ENCODE measurements around the gene COQ9. TPM values are rescaled to one million over a fixed set of nuclear protein-coding genes. Genes with fewer than 3 reads are reported as not detected.
A peak's percentile ranks its signal among the peaks of the same experiment; 100 is the strongest.

Gene COQ9
- total RNA-seq, 1 experiment from 2014 or later: 80.8 TPM

GRCh38 chr16:57468346-57468745 lies 21.1 kb downstream of the COQ9 start:
- intact Hi-C loops (cut with micrococcal nuclease): no loop called here
- H3K4me3 Mint-ChIP-seq (ENCODE audit: unreplicated experiment): no peak overlapping the region
- H3K4me1 Mint-ChIP-seq (ENCODE audit: insufficient read depth, unreplicated experiment): peaks cover 7% of the 10 kb centered on the region
- POLR2A ChIA-PET: no interaction called here
- H3K9me3 Mint-ChIP-seq (ENCODE audit: unreplicated experiment): no peaks in the 10 kb centered on the region
- no TSS peak for BruUV-seq (replicated peaks)
- no peaks in the 10 kb centered on the region for H3K27me3 Mint-ChIP-seq (ENCODE audit: insufficient read depth, unreplicated experiment)
- CTCF ChIA-PET: no interaction called here
- H3K36me3 Mint-ChIP-seq (ENCODE audit: insufficient read depth, unreplicated experiment): peaks cover 64% of the 10 kb centered on the region
- TF ChIP-seq CTCF (IDR thresholded peaks at IDR 0.05; ENCODE audit: unreplicated experiment): no peak
- H3K27ac Mint-ChIP-seq (ENCODE audit: low read depth, unreplicated experiment): no peak overlapping the region
- no peak for DNase-seq (ENCODE audit: unreplicated experiment)

- no peak for DNase-seq (ENCODE audit: unreplicated experiment)
- peaks cover 64% of the 10 kb centered on the region for H3K36me3 Mint-ChIP-seq (ENCODE audit: insufficient read depth, unreplicated experiment)
- intact Hi-C loops (cut with micrococcal nuclease): no loop called here
- TF ChIP-seq CTCF (IDR thresholded peaks at IDR 0.05; ENCODE audit: unreplicated experiment): no peak
- H3K27me3 Mint-ChIP-seq (ENCODE audit: insufficient read depth, unreplicated experiment): no peaks in the 10 kb centered on the region
- no peak overlapping the region for H3K27ac Mint-ChIP-seq (ENCODE audit: low read depth, unreplicated experiment)
- ChIA-PET CTCF (interaction anchor here (1.5 kb wide), 1 partner anchor 107 kb away, joined by 3 read pairs; no protein-coding TSS in a partner anchor), POLR2A (no interaction called here)
- no peak overlapping the region for H3K4me3 Mint-ChIP-seq (ENCODE audit: unreplicated experiment)
- peaks cover 7% of the 10 kb centered on the region for H3K4me1 Mint-ChIP-seq (ENCODE audit: insufficient read depth, unreplicated experiment)
- no TSS peak for BruUV-seq (replicated peaks)
- no peaks in the 10 kb centered on the region for H3K9me3 Mint-ChIP-seq (ENCODE audit: unreplicated experiment)
Observed at GRCh38 chr16:57469046-57469445, 21.8 kb downstream of the COQ9 start.

- CTCF ChIA-PET: interaction anchor here (1.5 kb wide), 1 partner anchor 106 kb away, joined by 3 read pairs; no protein-coding TSS in a partner anchor
- peaks cover 56% of the 10 kb centered on the region for H3K36me3 Mint-ChIP-seq (ENCODE audit: insufficient read depth, unreplicated experiment)
- no peaks in the 10 kb centered on the region for H3K27me3 Mint-ChIP-seq (ENCODE audit: insufficient read depth, unreplicated experiment)
- peak; percentile 65 for DNase-seq (ENCODE audit: unreplicated experiment)
- peaks cover 2% of the 10 kb centered on the region for H3K4me1 Mint-ChIP-seq (ENCODE audit: insufficient read depth, unreplicated experiment)
- BruUV-seq (replicated peaks): no TSS peak
- POLR2A ChIA-PET: no interaction called here
- TF ChIP-seq CTCF (IDR thresholded peaks at IDR 0.05; ENCODE audit: unreplicated experiment): no peak
- intact Hi-C loops (cut with micrococcal nuclease): no loop called here
- H3K27ac Mint-ChIP-seq (ENCODE audit: low read depth, unreplicated experiment): no peak overlapping the region
- H3K9me3 Mint-ChIP-seq (ENCODE audit: unreplicated experiment): no peaks in the 10 kb centered on the region
- H3K4me3 Mint-ChIP-seq (ENCODE audit: unreplicated experiment): no peak overlapping the region
Observed at GRCh38 chr16:57469917-57470470, 22.7 kb downstream of the COQ9 start.

- intact Hi-C loops (cut with micrococcal nuclease): no loop called here
- H3K4me1 Mint-ChIP-seq (ENCODE audit: insufficient read depth, unreplicated experiment): no peaks in the 10 kb centered on the region
- no peak overlapping the region for H3K27ac Mint-ChIP-seq (ENCODE audit: low read depth, unreplicated experiment)
Observed at GRCh38 chr16:57470711-57471110, 23.4 kb downstream of the COQ9 start.

More at GRCh38 chr16:57470711-57471110, 23.4 kb downstream of the COQ9 start:
- no peak overlapping the region for H3K4me3 Mint-ChIP-seq (ENCODE audit: unreplicated experiment)
- POLR2A ChIA-PET: interaction anchor here (0.7 to 1.0 kb wide), 2 partner anchors 8 to 9 kb away, joined by 3 to 7 read pairs; partner anchors contain the start of gene POLR2C
- CTCF ChIA-PET: no interaction called here
- no TSS peak for BruUV-seq (replicated peaks)
- no peak for TF ChIP-seq CTCF (IDR thresholded peaks at IDR 0.05; ENCODE audit: unreplicated experiment)
- no peaks in the 10 kb centered on the region for H3K9me3 Mint-ChIP-seq (ENCODE audit: unreplicated experiment)
- H3K36me3 Mint-ChIP-seq (ENCODE audit: insufficient read depth, unreplicated experiment): peaks cover 49% of the 10 kb centered on the region
- peak; percentile 34 for DNase-seq (ENCODE audit: unreplicated experiment)
- H3K27me3 Mint-ChIP-seq (ENCODE audit: insufficient read depth, unreplicated experiment): no peaks in the 10 kb centered on the region

Data from MCF 10A (cell line).